NCI-H1694 treated with DMSO at 0.1 percent for 48 hours (cell line): ENCODE data around the gene MBD3L3.
"Not testable (repeated sequence)": the region's sequence is repeated elsewhere in the genome, so short reads cannot be mapped to it uniquely, and the experiment has no call there.

Experiments used
- DNase-seq: peaks from one replicate; lab custom pipeline; 2025; lab: John Stamatoyannopoulos, UW

MBD3L3 gene

DNA sequence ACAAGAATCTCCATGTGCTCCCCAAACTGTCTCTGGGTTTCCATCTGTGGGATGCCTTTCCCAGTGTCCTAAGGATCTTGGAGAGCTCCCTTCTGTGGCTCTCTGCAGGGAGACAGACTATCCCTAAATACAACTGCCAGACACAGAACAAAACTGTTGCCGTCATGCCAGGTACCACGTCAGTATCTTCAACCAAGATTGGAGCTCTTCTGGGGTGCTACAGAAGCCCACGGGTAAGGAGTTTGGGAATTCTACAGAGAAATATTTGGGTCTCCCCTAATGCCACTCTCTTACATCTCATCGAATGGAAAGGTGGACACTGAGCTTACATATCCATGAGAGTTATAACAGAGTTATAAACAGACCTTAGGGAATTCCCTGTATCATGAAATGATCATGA is 4.9 kb upstream of the MBD3L3 start:
- no peak for DNase-seq

DNA sequence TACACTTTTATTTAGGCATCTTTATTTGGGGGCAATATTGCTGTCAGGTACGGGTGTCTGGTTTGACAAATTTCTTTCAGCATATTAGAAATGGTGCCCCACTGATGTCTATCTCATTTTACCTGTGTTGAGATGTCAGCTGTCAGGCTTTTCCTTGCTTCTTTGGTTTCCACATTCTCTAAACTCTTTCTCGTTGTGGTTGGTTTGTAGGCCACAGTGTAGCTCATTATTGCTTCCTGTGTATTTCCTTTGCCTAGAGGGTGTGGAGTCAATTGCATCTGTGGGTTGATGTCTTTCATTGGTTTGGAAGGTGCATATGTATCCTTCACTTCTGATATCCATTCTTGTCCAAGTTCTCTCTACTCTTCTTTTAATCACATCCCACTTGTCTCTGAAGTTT is 1.5 kb upstream of the MBD3L3 start:
- DNase-seq = not testable (repeated sequence)

DNA sequence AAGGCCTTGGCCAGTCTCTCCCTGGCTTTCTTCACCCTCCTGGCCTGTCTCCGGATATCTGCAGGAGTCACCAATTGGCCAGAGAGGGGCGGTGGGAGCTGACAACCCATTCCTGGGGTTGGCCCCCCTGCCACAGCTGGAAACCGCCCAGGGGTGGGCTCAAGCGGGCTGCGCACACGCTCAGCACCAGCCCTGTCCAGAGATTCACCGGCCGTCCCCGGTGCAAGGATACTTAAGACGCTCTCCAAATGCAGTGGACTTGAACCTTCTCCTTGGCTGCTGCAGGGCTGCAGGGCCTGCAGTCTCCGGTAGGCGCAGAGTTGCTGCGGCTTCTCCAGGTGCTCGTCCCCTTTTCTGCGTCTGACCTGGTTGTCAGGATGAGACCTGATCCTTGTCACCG is 2.1 kb downstream of the MBD3L3 start:
- not testable (repeated sequence) for DNase-seq

DNA sequence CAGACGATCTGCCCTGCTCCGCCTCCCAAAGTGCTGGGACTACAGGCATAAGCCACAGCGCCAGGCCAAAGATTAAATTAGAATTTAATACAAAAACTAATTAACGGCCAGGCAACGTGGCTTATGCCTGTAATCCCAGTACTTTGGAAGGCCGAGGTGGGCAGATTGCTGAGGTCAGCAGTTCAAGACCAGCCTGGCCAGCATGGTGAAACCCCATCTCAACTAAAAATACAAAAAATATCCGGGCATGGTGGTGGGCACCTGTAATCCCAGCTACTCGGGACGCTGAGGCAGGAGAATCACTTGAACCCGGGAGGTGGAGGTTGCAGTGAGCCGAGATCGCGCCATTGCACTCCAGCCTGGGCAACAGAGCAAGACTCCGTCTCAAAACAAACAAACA is 2.8 kb downstream of the MBD3L3 start:
- not testable (repeated sequence) for DNase-seq

DNA sequence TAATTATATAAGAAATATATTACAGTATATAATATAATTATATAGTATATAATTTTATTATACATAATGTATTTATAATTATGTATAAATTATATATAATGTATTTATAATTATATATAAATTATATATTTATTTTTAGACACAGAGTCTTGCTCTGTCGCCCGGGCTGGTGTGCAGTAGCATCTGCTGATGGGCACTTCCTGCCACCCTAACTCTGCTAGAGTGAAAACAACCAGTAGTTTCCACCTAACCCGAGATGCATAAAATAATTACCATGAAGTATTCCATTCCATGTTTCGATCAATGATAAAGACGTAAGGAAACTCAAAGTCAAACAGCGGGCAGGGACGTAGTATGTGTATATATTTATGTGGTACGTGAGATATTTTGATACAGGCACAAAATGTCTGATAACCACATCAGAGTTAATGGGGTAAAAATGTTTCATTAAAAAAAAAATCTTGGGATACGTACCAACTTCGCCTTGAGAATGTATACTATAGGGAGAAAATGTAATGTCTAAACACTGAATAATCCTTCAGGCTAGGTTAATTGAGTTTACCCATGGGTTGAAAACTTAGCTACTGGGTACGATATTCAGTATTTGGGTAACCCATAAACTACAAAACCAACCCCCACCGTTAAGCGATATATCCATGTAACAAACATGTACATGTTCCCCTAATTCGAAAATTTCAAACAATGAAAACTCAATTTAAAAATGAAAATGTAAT is 3.7 kb downstream of the MBD3L3 start:
- DNase-seq = not testable (repeated sequence)

DNA sequence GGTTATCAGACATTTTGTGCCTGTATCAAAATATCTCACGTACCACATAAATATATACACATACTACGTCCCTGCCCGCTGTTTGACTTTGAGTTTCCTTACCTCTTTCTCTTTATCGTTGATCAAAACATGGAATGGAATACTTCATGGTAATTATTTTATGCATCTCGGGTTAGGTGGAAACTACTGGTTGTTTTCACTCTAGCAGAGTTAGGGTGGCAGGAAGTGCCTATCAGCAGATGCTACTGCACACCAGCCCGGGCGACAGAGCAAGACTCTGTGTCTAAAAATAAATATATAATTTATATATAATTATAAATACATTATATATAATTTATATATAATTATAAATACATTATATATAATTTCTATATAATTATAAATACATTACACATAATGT is 5.6 kb downstream of the MBD3L3 start:
- not testable (repeated sequence) for DNase-seq

DNA sequence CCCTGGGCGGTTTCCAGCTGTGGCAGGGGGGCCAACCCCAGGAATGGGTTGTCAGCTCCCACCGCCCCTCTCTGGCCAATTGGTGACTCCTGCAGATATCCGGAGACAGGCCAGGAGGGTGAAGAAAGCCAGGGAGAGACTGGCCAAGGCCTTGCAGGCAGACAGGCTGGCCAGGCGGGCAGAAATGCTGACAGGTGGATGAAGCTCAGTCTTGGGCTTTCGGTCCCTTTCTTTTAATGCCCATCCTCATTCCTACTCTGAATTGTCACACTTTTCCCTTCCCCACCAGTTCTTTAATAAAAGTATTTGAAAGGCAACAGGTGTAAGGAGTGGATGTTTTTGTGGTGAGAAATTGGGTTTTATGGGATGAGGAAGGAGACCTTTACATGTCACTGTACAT is 7.1 kb downstream of the MBD3L3 start:
- not testable (repeated sequence) for DNase-seq

DNA sequence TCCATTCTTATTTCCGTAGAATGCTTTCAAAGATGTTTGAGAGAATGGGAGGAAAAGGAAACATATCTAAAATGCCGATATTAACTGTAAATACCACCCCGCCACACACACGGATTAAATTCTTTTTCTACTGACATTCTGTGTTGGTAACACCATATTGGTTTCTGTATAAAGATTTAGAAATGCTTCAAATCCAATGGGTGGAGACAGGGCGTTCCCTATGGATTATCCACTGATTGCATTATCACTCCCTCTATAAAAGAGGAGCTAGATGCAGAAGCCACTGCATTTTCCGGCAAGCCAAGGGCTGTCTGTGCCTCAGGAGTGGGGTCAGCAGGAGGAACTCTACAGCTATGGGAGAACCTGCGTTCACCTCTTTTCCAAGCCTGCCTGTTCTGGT is 9.5 kb downstream of the MBD3L3 start, which contains the start of gene MBD3L2:
Gene MBD3L2, plus strand, starts transcription at position 301 of the 400 bp plus-strand sequence. Its CDS starts 53 bp downstream, at position 354.
- DNase-seq = not testable (repeated sequence)

DNA sequence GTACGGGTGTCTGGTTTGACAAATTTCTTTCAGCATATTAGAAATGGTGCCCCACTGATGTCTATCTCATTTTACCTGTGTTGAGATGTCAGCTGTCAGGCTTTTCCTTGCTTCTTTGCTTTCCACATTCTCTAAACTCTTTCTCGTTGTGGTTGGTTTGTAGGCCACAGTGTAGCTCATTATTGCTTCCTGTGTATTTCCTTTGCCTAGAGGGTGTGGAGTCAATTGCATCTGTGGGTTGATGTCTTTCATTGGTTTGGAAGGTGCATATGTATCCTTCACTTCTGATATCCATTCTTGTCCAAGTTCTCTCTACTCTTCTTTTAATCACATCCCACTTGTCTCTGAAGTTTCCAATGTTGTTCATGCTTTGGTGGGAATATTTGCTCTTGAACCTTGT is 16.9 kb downstream of the MBD3L3 start:
- DNase-seq = not testable (repeated sequence)

DNA sequence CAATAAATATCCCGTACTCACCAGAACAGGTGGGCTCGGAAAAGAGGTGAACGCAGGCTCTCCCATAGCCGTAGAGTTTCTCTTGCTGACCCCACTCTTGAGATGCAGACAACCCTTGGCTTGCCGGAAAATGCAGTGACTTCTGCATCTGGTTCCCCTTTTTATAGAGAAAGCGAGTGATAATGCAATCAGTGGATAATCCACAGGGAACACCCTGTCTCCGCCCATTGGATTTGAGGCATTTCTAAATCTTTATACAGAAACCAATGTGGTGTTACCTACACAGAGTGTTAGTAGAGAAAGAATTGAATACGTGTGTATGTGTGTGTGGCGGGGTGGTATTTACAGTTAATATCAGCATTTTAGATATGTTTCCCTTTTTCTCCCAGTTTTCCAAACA is 18.4 kb downstream of the MBD3L3 start, which contains the start of gene MBD3L4:
Gene MBD3L4, minus strand, starts transcription at position 101 of the 400 bp plus-strand sequence. Its CDS starts 35 bp downstream, at position 66.
- not testable (repeated sequence) for DNase-seq

DNA sequence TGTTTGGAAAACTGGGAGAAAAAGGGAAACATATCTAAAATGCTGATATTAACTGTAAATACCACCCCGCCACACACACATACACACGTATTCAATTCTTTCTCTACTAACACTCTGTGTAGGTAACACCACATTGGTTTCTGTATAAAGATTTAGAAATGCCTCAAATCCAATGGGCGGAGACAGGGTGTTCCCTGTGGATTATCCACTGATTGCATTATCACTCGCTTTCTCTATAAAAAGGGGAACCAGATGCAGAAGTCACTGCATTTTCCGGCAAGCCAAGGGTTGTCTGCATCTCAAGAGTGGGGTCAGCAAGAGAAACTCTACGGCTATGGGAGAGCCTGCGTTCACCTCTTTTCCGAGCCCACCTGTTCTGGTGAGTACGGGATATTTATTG is 28.2 kb downstream of the MBD3L3 start, which contains the start of gene MBD3L5:
Gene MBD3L5, plus strand, starts transcription at position 301 of the 400 bp plus-strand sequence. Its CDS starts 34 bp downstream, at position 335.
- DNase-seq = not testable (repeated sequence)

DNA sequence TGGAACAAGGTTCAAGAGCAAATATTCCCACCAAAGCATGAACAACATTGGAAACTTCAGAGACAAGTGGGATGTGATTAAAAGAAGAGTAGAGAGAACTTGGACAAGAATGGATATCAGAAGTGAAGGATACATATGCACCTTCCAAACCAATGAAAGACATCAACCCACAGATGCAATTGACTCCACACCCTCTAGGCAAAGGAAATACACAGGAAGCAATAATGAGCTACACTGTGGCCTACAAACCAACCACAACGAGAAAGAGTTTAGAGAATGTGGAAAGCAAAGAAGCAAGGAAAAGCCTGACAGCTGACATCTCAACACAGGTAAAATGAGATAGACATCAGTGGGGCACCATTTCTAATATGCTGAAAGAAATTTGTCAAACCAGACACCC is 29.7 kb downstream of the MBD3L3 start:
- not testable (repeated sequence) for DNase-seq

DNA sequence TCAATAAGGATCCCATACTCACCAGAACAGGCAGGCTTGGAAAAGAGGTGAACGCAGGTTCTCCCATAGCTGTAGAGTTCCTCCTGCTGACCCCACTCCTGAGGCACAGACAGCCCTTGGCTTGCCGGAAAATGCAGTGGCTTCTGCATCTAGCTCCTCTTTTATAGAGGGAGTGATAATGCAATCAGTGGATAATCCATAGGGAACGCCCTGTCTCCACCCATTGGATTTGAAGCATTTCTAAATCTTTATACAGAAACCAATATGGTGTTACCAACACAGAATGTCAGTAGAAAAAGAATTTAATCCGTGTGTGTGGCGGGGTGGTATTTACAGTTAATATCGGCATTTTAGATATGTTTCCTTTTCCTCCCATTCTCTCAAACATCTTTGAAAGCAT is 37.1 kb downstream of the MBD3L3 start, which contains the start of gene MBD3L2B:
Gene MBD3L2B, minus strand, starts transcription at position 101 of the 400 bp plus-strand sequence. Its CDS starts 34 bp downstream, at position 67.
- DNase-seq = not testable (repeated sequence)

DNA sequence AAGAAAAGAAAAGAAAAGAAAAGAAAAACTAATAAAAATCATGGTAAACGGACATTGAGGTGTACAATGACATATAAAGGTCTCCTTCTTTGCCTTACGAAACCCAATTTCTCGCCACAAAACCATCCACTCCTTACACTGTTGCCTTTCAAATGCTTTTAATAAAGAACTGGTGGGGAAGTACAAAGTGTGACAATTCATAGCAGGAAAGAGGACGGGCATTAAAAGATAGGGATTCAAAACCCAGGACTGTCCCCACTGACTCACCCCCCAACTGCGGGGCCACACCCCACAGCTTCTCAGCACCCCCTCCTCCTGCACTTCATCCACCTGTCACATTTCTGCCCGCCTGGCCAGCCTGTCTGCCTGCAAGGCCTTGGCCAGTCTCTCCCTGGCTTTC is 39.6 kb downstream of the MBD3L3 start:
- DNase-seq = no peak

DNA sequence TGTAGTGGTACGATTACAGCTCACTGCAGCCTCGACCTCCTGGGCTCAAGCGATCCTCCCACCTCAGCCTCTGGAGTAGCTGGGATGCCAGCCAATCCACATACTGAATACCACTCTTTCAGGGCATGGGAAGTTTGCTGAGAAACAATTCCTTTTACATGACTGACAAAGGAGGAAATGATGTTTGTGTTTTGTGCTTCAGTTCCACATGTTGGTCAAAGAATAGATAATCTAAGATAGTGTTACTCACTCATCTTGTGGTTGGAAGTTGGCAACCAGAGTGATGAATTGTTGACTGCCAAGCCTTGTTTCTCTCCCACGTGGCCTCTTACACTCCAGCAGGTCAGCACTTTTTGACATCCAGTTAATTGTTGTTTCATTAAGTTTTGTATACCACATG is 44.8 kb downstream of the MBD3L3 start:
- DNase-seq = no peak

DNA sequence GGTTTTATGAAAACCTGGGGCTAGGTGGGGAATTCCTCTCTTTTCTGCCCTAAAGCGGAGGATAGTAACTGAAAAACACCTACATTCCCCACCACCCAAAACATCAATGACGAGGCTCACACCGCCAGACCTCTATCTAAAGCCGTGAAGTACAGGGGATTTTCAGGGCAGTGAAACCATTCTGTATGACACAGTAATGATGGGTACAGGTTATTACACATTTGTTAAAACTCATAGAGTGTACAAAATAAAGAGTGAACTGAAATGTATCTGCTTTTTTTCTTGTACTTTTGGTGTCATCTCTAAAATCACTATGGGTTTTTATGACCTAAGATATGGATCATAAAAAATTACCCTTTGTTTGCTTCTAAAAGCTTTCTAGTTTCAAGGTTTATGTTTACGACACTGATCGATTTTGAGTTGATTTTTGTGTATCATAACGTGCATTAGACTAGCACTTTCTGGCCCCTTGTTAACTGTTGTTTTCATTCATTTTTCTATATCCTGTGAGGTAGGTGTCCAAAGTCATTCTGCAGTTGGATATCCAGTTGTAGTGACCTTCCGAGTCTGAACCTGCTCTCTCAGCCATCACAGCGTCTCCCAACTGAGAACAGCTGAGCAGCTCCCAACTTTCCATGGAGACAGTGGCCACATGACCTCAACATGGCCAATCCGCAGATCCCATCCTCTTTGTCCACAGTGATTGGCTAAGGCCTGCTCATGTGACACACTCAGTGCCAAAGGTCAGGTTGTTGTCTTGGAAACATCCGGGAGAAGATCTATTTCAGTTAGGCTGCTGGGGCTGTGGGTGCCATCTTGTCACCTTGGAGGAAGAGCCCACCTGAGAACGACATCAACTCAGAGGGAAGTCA is 47.5 kb downstream of the MBD3L3 start:
- no peak for DNase-seq

DNA sequence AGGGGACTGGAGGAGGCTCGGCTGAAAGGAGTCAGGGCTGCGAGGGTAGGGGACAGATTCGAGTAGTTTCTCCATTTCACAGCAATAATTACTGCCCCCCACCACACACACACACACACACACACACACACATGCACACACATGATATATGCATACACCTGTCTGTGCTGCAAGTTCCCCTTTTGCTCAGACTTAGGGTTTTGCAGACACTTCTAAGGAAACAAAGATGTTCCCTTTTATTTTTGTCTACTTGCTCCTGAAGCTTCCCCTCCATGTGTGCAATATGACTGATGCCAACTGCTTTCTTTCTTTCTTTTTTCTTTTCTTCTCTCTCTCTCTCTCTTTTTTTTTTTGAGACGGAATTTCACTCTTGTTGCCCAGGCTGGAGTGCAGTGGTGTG is 50.6 kb downstream of the MBD3L3 start:
- DNase-seq = no peak
